CD4-positive, alpha-beta T cell (primary cell): Measurements from ENCODE around the gene OCRL. TPM values are rescaled to one million over a fixed set of nuclear protein-coding genes. Genes with fewer than 3 reads are reported as not detected.

ENCODE experiments used
- ATAC-seq: fragments of 200-7000 bp; cut with Tn5 transposase; one replicate; pipeline ENCODE4 v1.10.0; 2022; ENCODE audit warnings: mild to moderate bottlenecking; ENCODE audit not compliant: poor library complexity
- CTCF ChIA-PET: fragments of 350-600 bp; sonication (Branson Sonifier 250); formaldehyde crosslinking; loops from one replicate; lab custom pipeline; 2021; ENCODE audit warnings: antibody characterized with exemption, inconsistent platforms; lab: Charles Lee
- POLR2A ChIA-PET: fragments of 350-600 bp; sonication (Branson Sonifier 250); formaldehyde crosslinking; loops from one replicate; lab custom pipeline; 2021; ENCODE audit warnings: antibody characterized with exemption, inconsistent platforms; lab: Charles Lee
- DNase-seq, 14 experiments: peaks; one replicate each; pipeline ENCODE4 v3.0.0-alpha.2; 2013 to 2020; ENCODE audit warnings: mixed read lengths in 2 of 14
- H3K27ac ChIP-seq, 2 donors: one replicate each; pipeline versions ENCODE4 v1.5.1 to v1.7.0; 2013; ENCODE audit warnings: low read length in 2 of 2, low read depth in 1 of 2, mild to moderate bottlenecking in 1 of 2
- H3K27me3 ChIP-seq, 2 experiments: 1 replicate in 1 of 2; 2 replicates in 1 of 2; pipeline versions ENCODE4 v1.6.1 to v1.7.0; 2013; ENCODE audit warnings: low read length in 2 of 2, control low read depth in 1 of 2, mild to moderate bottlenecking in 1 of 2, moderate library complexity in 1 of 2; ENCODE audit not compliant: insufficient read depth in 2 of 2, control insufficient read depth in 1 of 2
- H3K36me3 ChIP-seq: one replicate; pipeline ENCODE4 v1.6.1; 2013; ENCODE audit warnings: low read length, control low read depth; ENCODE audit not compliant: insufficient read depth
- H3K4me1 ChIP-seq: one replicate; pipeline ENCODE4 v1.6.1; 2013; ENCODE audit warnings: low read length, control low read depth; ENCODE audit not compliant: insufficient read depth
- H3K4me3 ChIP-seq: one replicate; pipeline ENCODE4 v1.5.1; 2013; ENCODE audit warnings: mild to moderate bottlenecking, low read length, moderate library complexity
- H3K9me3 ChIP-seq, 2 experiments: 1 replicate in 1 of 2; 2 replicates in 1 of 2; pipeline versions ENCODE4 v1.6.1 to v1.7.0; 2013; ENCODE audit warnings: low read length in 2 of 2, mild to moderate bottlenecking in 2 of 2, control low read depth in 1 of 2, moderate library complexity in 1 of 2; ENCODE audit not compliant: control insufficient read depth in 1 of 2, insufficient read depth in 1 of 2
- H3K27ac Mint-ChIP-seq: one replicate; pipeline ENCODE4 v1.8.0; 2020; ENCODE audit warnings: mixed read lengths
- H3K27me3 Mint-ChIP-seq: one replicate; pipeline ENCODE4 v1.8.0; 2021; ENCODE audit warnings: mixed read lengths
- H3K36me3 Mint-ChIP-seq: one replicate; pipeline ENCODE4 v1.8.0; 2021; ENCODE audit warnings: low read depth, mixed read lengths
- H3K4me1 Mint-ChIP-seq: one replicate; pipeline ENCODE4 v1.8.0; 2021; ENCODE audit warnings: low read depth, mixed read lengths
- H3K4me3 Mint-ChIP-seq: one replicate; pipeline ENCODE4 v1.8.0; 2020; ENCODE audit warnings: mild to moderate bottlenecking, mixed read lengths
- H3K9me3 Mint-ChIP-seq: one replicate; pipeline ENCODE4 v1.8.0; 2020; ENCODE audit warnings: mixed read lengths
- CTCF ChIP-seq: fragments of 200-600 bp; IDR thresholded peaks from one replicate; pipeline ENCODE4 v1.8.0; 2022; ENCODE audit warnings: antibody characterized with exemption, mild to moderate bottlenecking
- intact Hi-C, 2 experiments: fragments of 100-400 bp; cut with DNase I in 1 of 2; cut with micrococcal nuclease in 1 of 2; formaldehyde crosslinking; loops; one replicate each; pipeline versions ENCODE4 v1.15.1 to v1.9.0; 2023 to 2025; cut with DNase I, micrococcal nuclease
- polyA plus RNA-seq, 2 donors: library from polyadenylated mRNA; unstranded; fragments of 120-200 nt; gene quantifications; one replicate each; pipeline ENCODE4 v1.2.1, GENCODE V29; 2013
- total RNA-seq, 174 experiments: library from RNA in 2 of 174; stranded (reverse) in 2 of 174; gene quantifications; one replicate each; pipeline ENCODE4 v1.2.3 and lab custom pipeline; 2021 to 2026

The OCRL gene
- total RNA-seq, result 1 to 10 TPM; 4.0 to 4.1 TPM
- 3.2 TPM for polyA plus RNA-seq (2013, experiment 1 of 2)
- 3.9 TPM for polyA plus RNA-seq (2013, experiment 2 of 2)
- 3.3 to 16.8 (median 8.8) reads per million in 172 experiments for total RNA-seq (lab: John Stamatoyannopoulos, UW)

- Mint-ChIP-seq H3K4me3 (peak within 1 kb of the TSS; percentile 92), H3K27me3 (no peaks in the 10 kb centered on the region), H3K27ac (peak within 1 kb of the TSS; percentile 35), H3K4me1 (peaks cover 17% of the 10 kb centered on the region), H3K36me3 (no peaks in the 10 kb centered on the region), H3K9me3 (no peaks in the 10 kb centered on the region)
- Histone ChIP-seq H3K27me3 (no peaks in the 10 kb centered on the region), H3K4me3 (peak within 1 kb of the TSS; percentile 57), H3K9me3 (no peaks in the 10 kb centered on the region), H3K36me3 (no peaks in the 10 kb centered on the region), H3K4me1 (peaks cover 8% of the 10 kb centered on the region), H3K27ac (no peak within 1 kb of the TSS)
- ATAC-seq, result peak; percentile 68
- ChIA-PET POLR2A (no interaction called here), CTCF (no interaction called here)
- DNase-seq, result peak in 13 of 14 experiments; percentile 10 to 67 (median 38)
- TF ChIP-seq CTCF, result peak; percentile 37
- intact Hi-C loops, result no loop called here
Observed at GRCh38 chrX:129540068-129540653, at the start of gene OCRL. Gene OCRL (plus strand): TSS chrX:129540259. CDS start chrX:129540440, 181 bp downstream.

- Histone ChIP-seq H3K4me1 (no peaks in the 10 kb centered on the region), H3K4me3 (no peak overlapping the region), H3K27ac (no peak overlapping the region), H3K27me3 (no peaks in the 10 kb centered on the region), H3K36me3 (no peaks in the 10 kb centered on the region), H3K9me3 (no peaks in the 10 kb centered on the region)
- CTCF ChIA-PET, result no interaction called here
- Mint-ChIP-seq H3K9me3 (no peaks in the 10 kb centered on the region), H3K4me1 (no peaks in the 10 kb centered on the region), H3K4me3 (no peak overlapping the region), H3K27ac (no peak overlapping the region), H3K36me3 (peaks cover 3% of the 10 kb centered on the region), H3K27me3 (no peaks in the 10 kb centered on the region)
- intact Hi-C loops, result no loop called here
- POLR2A ChIA-PET, result no interaction called here
- TF ChIP-seq CTCF, result no peak
- DNase-seq (no peak), ATAC-seq (no peak)
Observed at GRCh38 chrX:129490330-129490729, 49.7 kb upstream of the OCRL start.

- H3K4me3 Mint-ChIP-seq, result no peak overlapping the region
- POLR2A ChIA-PET, result no interaction called here
Observed at GRCh38 chrX:129493643-129494042, 46.4 kb upstream of the OCRL start.

More at GRCh38 chrX:129493643-129494042, 46.4 kb upstream of the OCRL start:
- Mint-ChIP-seq H3K36me3 (peaks cover 3% of the 10 kb centered on the region), H3K27me3 (no peaks in the 10 kb centered on the region), H3K27ac (no peak overlapping the region), H3K9me3 (no peaks in the 10 kb centered on the region), H3K4me1 (no peaks in the 10 kb centered on the region)
- Histone ChIP-seq H3K27me3 (no peaks in the 10 kb centered on the region), H3K4me3 (no peak overlapping the region), H3K27ac (no peak overlapping the region), H3K4me1 (no peaks in the 10 kb centered on the region), H3K36me3 (no peaks in the 10 kb centered on the region), H3K9me3 (no peaks in the 10 kb centered on the region)
- CTCF ChIA-PET, result no interaction called here
- DNase-seq (no peak), ATAC-seq (no peak)
- no peak for TF ChIP-seq CTCF
- intact Hi-C loops, result no loop called here
